GM04503 (cell line): Measurements from ENCODE around the gene MPPED1.

Source experiments
- DNase-seq: peaks from one replicate; pipeline ENCODE4 v3.0.0-alpha.2; 2012; ENCODE audit warnings: low read depth

MPPED1 gene

DNA sequence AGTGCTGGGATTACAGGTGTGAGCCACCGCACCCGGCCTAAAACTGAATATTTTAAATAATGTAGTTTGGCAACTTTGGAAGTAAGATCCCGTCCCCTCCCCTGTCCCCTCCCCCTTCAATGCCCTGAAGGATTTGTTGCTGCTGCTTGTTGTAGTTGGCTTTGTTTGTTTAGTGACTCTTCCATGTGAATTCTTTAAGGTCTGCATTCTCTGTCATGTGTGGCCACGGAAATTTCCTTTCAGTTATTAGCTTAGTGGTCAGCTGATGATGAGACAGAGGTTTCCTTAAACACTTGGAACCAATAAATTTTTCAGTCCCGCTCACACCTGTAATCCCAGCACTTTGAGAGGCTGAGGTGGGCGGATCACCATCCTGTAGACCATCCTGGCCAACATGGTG, 109.9 kb downstream of the MPPED1 start:
- no peak for DNase-seq

DNA sequence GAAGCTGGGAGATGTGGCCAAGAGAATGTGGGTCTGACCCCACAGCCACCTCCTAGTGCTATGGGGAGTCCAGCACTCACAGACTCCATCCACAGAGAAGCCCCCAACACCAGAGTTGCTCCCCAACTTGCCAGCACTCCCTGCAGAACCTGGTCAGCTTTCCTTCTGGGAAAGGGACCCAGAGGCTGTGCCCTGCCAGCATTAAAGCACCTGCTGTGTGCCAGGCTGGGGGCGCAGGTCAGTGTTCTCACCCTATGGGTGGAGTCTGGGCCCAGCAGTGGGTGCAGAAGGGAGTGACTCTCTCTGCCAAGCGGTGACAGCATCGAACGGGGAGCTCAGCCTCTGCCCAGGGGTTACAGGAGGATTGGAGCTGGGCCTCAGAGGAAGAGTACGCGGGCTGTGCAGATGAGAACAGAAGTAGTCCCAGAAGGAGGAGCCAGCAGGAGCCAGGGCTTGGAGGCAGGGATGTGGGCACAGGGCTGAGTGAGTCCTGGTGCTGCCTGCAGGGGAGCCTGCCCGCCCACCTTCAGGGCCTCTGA, 114.4 kb downstream of the MPPED1 start:
- DNase-seq = no peak

DNA sequence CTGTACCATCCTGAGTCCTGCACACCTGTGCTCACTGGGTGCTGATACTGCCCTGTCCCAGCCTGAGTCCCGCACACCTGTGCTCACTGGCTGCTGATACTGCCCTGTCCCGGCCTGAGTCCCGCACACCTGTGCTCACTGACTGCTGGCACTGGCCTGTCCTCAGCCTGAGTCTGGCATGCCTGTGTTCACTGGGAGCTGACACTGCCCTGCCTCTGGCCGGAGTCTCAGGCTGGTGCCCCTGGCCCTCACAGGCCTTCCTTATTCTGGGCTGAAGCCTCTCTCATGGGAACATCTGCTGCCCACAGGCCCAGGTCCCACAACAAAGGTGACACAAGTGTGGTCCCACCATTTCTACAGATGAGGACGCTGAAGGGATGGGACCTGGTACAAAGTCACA, 115.1 kb downstream of the MPPED1 start:
- DNase-seq = no peak

DNA sequence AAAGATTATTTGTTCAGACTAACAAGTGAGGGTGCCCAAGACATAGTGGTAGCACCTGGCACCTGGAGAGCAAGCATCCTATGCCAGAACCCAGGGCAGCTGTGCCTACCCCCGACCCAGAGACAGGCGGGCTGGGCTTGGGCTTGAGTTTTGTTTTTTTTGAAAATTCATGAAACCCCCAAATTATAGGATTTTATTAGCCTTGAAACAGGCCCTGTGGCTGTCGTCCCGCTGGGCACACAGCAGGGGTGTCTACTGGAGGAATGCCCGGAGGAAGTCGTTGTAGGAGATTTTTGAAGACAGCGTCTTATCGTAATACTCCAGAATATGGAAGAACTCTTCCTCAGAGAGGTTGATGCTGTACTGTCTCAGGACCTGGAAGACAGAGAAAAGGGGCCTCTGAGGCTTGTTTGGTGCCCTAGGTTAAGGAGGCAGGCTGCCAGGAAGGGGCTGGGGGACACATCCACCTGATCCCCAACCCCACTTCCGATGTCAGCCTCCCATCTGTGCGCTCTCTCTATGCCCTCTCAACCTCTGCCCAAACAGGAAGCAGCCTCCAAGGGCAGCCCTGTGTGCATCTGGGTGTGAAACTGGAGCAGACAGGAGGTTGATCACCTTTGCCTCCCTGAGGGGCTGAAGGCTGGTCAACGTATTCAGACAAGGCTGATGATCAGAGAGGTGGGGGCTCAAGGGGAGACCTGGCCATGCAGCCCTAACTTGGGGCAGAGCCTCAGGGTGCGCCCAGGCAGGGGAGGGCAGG, 117.0 kb downstream of the MPPED1 start:
- no peak for DNase-seq

DNA sequence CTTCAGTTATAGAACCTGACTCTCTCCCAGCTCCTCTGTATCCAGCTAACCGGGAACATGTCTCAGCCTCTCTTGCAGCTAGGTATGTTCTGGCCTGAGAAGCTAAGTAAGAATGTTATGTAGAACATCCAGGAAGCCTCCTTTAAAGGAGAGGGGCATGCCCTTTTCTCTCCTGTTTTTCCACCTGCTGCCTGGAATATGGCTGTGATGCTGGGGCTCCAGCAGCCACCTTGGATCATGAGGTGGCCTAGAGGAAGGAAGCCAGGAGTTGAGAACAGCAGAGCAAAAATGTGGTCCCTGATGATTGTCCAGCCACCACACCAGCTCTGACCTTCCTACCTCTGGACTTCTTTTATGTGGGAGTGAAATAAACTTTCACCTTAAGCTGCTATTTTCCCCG, 117.6 kb downstream of the MPPED1 start:
- no peak for DNase-seq

DNA sequence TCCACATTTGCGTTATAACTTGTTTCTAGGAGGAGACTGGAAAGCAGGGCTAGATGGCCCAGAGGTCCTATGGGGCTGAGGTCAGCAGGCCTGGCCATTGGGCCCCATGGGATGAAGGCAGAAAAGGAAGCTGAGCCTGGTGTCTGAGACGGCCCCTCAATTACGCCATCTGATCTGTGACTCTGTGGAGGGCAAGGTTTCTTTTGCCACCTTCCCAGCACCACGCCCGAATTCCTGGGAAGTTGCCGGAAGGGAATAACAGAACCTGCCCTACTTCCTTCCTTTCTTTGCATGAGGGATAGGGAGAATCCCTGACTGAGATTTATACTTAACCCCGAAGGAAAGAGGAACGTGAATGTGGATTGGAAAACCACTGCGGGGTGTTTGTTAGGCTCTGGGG, 118.1 kb downstream of the MPPED1 start:
- no peak for DNase-seq

DNA sequence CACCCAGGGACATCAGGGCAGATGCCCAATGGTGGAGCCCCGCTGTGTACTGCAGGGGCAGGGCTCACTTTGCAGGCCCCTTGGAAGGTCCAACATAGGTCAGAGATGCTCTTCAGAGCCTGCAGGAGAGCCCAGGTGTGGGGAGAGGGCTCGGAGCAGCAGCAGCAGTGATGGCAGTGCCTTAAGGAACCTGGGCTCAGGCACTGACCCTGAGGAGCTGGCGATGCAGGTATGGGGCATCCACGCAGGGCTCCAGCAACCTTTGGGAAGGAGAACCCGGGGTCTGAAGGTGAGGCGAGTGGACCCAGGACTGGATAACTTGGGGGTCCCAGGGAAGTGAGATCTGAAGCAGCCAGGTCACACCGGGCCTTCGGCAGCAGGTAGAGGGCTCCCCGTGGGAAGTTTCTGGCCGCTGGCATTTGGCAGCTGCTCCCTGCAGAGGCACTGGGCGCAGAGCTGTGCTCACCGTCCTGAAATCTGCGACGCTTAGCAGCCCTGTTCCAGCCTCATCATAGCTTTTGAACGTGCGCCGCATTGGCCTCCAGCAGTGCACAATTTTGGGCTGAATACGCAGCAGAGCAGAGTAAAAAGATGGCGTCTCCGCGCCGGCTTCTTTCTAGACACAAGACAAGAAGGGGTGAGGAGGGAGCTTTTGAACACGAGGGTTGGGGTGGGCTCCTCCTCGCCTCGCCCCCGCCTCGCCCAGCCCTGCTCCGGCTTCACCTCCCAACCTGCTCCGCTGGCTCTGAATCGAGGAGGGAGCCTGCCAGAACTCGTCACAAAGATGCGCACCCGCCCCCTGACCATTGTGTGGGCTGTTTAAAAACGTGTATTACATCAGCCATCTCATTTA, 118.8 kb downstream of the MPPED1 start:
- no peak for DNase-seq

DNA sequence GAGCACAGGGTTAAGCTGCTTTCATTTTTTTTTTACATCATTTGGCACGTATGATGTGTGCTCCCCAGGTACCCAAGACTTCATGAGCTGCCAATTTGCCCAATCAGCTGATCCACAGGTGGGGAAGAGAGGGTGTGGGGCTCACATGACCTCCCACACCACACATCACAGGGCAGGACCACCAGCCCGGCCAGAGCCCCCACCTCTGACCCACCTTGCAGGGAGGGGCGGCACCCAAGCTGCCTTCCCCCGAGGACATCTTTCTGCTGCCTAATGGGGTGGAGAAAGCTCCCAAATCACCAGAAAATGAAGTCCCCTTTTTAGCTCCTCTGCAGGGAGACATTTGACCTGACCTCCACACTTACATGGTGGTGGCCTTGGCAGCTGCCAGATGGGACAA, 119.8 kb downstream of the MPPED1 start:
- no peak for DNase-seq

DNA sequence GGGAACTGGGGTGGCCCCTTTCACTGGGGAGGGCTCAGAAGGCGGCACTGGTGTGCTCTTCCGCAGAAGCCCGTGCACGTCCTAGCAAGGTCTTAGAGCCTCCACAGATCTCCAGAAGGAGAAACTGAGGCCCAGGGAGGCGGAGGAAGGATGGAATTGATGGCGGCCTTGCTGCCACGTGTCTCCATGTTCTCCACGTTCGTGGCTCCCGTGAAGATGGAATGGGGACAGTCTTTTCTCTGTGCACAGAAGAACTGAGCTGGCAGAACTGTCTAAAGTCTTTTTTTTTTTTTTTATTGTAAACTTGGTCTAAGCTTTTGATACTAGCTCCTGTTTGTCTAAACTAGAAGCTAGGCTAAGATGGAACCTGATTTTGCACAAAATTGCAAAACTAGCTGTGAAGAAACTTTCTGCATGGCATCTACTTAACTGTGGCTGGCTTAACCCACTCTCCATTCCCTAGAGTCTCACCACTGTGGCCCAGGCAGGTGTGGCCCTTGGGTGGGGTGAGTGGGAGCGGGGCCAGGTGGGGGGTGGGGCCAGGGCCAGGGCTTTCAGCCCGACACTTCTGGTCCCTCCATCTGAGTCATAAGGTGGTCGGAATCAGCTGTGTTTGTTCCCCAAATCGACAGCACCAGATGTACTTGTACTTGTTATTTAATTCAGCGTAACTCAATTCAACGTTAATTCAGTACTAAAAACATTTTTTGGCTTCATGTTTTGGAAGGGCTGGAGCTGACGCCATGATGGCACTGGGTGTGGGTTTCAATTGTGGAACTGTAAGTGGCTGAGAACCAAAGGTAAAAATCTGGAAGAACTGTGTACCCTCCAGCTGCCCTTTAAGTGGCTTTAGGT, 120.7 kb downstream of the MPPED1 start:
- no peak for DNase-seq

DNA sequence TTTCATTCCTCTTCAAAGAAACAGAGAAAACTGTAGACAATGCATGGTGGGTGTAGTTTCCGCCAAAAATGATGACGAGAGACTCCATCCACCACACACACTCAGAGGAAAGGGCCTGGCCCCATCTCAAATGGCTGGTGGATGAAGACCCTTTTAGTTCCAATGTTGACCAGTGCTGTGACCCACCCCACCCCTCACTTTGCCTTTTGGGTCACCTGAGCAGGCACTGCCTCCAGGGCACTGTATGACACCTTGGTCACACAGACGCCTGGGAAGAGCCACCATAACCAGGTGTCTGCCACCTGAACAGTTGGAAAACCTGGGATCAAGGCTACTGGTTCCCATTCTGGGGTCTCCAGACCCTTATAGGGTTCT, 121.3 kb downstream of the MPPED1 start:
- no peak for DNase-seq

DNA sequence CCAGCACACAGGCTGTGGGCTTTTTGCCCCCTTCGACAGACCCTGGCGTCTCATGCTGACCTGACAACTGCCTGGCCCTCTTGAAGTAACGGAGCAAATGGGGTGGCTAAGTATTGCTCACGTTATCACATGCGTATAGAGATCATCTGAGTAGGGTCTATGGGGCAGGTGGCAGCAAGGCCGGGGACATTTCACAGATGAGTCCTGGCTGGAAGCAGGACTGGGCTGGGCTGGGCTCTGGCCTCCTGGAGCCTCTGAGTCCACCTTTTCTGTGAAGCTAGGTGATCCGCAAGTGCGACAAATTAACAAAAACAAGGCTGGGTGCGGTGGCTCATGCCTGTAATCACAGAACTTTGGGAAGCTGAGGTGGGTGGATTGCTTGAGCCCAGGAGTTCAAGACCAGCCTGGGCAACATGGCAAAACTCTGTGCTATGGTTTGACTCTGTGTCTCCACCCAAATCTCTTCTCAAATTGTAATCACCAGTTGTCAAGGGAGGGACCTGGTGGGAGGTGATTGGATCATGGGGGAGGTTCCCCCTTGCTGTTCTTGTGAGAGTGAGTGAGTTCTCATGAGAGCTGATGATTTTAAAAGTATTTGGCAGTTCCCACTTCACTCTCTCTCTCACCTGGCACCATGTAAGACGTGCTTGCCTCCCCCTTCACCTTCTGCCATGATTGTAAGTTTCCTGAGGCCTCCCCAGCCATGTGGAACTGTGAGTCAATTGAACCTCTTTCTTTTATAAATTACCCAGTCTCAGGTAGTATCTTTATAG, 122.0 kb downstream of the MPPED1 start:
- DNase-seq = no peak

DNA sequence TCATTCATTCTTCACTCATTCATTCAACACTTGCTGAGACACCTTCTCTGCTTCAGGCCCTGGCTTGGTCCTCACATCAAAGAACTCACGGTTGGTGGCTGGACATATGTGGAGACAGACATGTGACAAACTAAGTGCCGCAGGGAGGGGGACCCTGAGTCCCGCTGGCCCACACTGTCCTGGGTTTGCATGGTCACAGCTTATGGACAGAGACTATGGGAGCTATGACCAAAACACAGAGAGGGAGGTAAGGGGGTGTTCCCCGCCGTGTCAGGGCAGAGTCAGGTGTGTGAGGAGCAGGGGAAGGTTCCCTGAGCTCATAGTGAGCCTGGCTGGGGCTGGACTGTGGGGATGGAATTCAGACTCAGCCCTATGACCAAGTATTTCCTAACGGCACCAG, 123.1 kb downstream of the MPPED1 start:
- no peak for DNase-seq

DNA sequence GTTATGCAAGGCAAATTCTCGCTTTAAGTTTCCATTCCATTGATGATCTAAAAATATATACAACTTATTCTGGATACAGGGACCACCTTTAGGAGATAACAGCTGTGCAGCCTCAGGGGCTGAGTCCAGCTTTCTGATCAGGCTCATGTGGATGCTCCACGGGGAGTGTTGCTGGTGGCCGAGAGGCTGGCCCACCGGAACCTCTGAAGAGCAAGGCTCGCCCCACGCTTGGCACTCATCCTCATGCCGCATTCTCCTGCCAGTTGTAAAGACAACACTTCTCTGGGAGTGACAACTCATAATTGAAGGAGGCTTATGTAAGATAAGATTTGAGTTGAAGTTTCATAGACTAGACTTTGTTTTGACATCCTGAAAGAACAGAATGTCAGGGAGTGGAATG, 123.5 kb downstream of the MPPED1 start:
- no peak for DNase-seq

DNA sequence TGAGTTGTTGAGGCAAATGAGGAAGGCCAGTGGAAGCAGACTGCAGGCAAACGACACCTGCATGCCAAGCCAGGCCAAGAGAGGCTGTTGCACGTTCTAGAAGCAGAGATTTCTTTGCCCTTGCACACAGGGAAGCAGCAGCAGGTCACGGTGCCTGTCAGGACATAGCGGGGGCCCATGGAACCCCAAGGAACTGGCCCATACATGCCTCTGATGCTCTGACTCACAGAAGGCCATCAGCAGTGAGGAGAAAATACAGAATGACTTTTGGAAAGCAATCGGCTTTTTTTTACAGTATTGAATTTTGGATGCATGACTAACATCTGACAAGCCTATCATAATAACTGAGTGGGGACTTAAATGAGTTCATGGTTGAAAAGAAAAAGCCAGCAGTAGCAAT, 123.9 kb downstream of the MPPED1 start:
- no peak for DNase-seq

DNA sequence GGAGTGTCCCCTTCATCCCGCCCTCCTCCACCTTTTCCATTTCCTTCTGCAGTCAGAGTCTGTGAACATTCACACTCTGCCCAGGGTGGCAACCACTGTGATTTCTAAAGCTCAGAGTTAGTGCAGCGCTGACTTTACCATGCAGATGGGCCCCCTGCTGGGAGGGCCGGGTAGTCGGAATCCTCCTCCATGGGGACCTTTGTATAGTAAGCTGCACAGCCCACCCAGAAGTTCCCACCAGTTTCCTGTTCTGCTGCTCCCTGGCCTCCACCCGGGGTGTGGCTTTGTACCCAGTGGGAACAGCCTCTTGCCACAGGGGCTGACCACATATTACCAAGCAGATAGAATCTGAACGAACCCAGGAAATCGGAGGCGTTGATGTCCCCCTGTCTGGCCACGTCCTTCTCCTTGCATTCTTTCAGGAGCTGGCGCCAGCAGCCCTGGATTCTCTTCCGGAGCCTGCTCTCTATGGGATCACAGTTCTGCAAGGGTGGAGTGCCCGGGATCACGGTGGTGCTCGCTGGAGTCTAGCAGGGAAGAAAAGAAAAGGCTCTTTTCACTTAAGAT, 125.3 kb downstream of the MPPED1 start:
- no peak for DNase-seq

DNA sequence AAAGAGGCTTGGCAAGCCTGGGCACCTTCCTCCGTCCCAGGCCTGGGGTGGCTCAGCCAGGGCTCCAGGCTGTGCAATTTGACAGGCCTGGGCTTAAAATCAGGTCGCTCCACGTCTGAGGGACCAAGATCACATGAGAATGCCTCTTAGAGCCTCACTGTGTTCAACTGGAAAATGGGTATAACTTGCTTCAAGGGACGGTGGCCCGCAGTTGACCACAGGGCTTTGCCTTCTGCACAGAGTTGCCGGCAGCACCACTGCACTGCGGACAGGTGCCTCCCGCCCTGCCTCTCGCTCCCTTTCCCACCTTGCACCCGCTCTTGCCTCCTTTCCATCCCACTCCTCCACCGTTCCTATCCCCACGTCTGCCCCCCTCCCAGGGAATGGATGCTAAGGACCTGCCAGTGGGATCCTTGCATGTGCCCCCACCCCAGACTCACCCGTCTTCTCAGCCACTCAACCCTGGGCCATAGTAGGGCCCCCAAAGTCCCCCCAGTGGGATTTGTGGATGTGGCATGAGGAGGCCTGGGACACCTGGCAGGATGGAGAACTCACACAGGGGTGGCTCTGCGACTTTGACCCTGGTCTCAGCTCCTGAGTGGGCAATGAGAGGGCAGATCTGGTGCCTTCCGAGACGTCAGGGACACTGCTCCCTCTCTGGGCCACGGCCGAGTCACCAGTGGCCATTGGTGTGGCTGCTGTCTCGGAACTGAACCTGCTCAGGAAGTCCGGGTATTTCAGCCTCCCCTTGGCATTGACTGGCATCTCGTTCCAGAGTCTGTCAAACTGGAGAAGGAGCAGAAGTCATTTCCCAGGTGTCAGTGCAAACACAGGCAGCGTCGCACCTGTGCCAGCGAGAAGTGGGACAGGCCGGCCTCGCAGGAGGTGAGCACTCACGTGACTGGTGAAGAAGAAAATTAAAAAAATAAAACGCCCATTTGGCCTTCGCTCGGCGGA, 128.0 kb downstream of the MPPED1 start:
- no peak for DNase-seq

DNA sequence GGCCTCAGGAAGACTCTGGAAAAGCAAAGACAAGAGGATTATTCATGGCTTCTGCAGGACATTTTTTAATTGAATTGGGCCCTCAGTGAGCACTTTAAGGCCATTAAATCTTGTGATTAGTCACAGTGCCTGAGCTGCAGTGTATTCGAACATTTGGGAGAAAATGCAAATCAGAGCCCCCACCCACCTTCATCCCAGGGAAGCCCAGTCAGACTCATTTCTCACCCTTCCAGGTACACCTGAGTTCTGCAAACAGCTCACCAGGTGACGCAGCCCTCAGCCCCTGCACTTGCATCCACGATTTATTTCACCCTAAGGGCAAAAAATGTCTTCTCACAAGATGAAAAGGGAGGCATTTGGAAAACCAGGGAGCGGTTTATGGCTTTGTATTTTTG, 128.7 kb downstream of the MPPED1 start:
- DNase-seq = no peak

DNA sequence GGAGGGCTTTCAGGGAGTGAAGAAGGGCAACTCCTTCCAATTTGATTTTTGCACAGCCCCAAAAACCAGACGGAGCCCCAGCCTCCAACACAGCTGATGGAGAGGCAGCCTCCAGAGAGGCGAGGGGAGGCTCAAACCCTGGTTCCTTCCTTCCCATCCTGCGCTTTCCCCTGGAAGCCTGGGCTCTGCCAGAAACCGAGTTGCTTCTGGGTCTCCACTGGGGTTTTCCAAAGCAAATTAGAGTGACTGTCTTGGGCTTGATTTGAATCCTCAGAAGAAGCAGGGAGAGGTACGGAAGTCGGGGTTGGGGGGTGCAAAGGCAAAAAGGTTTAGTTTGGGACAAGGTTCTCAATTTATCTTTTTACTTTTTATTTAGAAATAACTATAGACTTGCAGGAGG, 129.2 kb downstream of the MPPED1 start:
- no peak for DNase-seq

DNA sequence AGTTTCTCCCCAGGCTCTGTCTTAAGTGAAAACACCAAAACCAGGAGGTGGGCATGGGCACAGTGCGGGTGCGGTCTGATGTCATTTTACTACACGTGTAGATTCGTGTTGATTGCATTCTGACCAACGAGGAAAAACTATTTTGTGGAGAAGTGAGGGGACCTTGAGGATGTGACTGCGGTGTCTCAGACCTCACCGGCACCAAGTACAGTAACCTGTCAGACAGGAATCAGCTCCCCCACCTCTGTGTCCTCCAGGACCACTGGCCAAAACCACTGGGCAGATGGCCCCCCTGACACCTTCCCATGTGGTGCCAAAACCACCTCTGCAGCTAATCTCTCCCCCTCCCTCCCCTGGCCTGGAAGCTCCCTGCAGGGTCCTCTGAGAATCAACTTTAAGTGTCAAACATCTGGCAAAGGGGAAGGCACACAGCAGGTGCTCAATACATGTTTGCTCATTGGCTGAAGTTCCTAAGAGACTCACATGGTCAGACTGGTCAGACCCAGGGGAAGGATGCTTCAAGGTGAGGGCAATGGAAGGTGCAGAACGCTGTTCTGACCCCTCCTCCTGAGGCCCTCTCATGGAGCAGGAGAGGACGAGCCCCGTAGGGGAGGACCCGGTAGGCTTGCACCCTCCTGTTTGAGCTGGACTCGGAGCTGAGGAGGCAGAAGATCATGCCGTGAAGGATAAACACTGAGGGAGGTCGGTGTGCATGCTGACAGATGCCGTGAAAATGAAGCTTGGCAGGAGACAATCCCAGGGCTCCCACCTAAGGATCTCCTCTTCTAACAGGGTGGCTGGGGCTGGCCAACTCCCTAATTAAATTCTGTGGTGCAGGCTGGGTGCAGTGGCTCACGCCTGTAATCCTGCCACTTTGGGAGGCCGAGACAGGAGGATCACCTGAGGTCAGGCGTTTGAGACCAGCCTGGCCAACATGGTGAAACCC, 129.9 kb downstream of the MPPED1 start:
- DNase-seq = no peak
